HEK293T (cell line): ENCODE results near the gene TCOF1.

ENCODE experiments used
- CTCF ChIA-PET: fragments of 350-600 bp; formaldehyde crosslinking; extraction: SDS; loops from one replicate; lab custom pipeline; 2021; ENCODE audit warnings: antibody characterized with exemption, inconsistent platforms; lab: Yijun Ruan, JAX
- POLR2A ChIA-PET: fragments of 350-600 bp; formaldehyde crosslinking; extraction: SDS; loops from one replicate; lab custom pipeline; 2020; ENCODE audit warnings: antibody characterized with exemption, inconsistent platforms; lab: Yijun Ruan, JAX
- DNase-seq: peaks from one replicate; pipeline ENCODE4 v3.0.0; 2012; ENCODE audit warnings: mixed read lengths; ENCODE audit errors: extremely low spot score
- ARNT ChIP-seq: fragments of 450-650 bp; IDR thresholded peaks from 2 replicates; pipeline ENCODE4 v1.6.1; 2017; ENCODE audit warnings: mild to moderate bottlenecking
- BHLHE40 ChIP-seq: fragments of 450-650 bp; IDR thresholded peaks from 2 replicates; pipeline ENCODE4 v1.6.1; 2016; ENCODE audit warnings: mild to moderate bottlenecking, moderate library complexity, borderline replicate concordance
- CTBP1 ChIP-seq: fragments of 450-650 bp; IDR thresholded peaks from 2 replicates; pipeline ENCODE4 v1.6.1; 2016; ENCODE audit warnings: borderline replicate concordance
- ELF4 ChIP-seq: fragments of 450-650 bp; IDR thresholded peaks from 2 replicates; pipeline ENCODE4 v1.6.1; 2017; ENCODE audit warnings: antibody characterized with exemption
- FOXA1 ChIP-seq: fragments of 450-650 bp; IDR thresholded peaks from 2 replicates; pipeline ENCODE4 v1.6.1; 2016; ENCODE audit warnings: mild to moderate bottlenecking
- FOXK2 ChIP-seq: fragments of 450-650 bp; IDR thresholded peaks from 2 replicates; pipeline ENCODE4 v1.6.1; 2016; ENCODE audit warnings: mild to moderate bottlenecking
- FOXM1 ChIP-seq: fragments of 450-650 bp; IDR thresholded peaks from 2 replicates; pipeline ENCODE4 v1.6.1; 2017; ENCODE audit warnings: mild to moderate bottlenecking, borderline replicate concordance
- HDGF ChIP-seq: fragments of 450-650 bp; IDR thresholded peaks from 2 replicates; pipeline ENCODE4 v1.6.1; 2017; ENCODE audit warnings: antibody characterized with exemption, borderline replicate concordance
- L3MBTL2 ChIP-seq: fragments of 450-650 bp; conservative IDR thresholded peaks from 2 replicates; pipeline ENCODE4 v1.6.1; 2016; ENCODE audit warnings: mild to moderate bottlenecking
- LEF1 ChIP-seq: fragments of 450-650 bp; IDR thresholded peaks from 2 replicates; pipeline ENCODE4 v1.6.1; 2017; ENCODE audit warnings: mild to moderate bottlenecking, borderline replicate concordance
- NFRKB ChIP-seq: fragments of 450-650 bp; IDR thresholded peaks from 2 replicates; pipeline ENCODE4 v1.6.1; 2016; ENCODE audit warnings: mild to moderate bottlenecking, moderate library complexity
- PKNOX1 ChIP-seq: fragments of 450-650 bp; IDR thresholded peaks from 2 replicates; pipeline ENCODE4 v1.6.1; 2016
- SP1 ChIP-seq: fragments of 450-650 bp; IDR thresholded peaks from 2 replicates; pipeline ENCODE4 v1.6.1; 2017
- SUZ12 ChIP-seq: fragments of 450-650 bp; IDR thresholded peaks from 2 replicates; pipeline ENCODE4 v1.6.1; 2016; ENCODE audit warnings: mild to moderate bottlenecking
- TARDBP ChIP-seq: fragments of 450-650 bp; IDR thresholded peaks from 2 replicates; pipeline ENCODE4 v1.6.1; 2016
- ZNF384 ChIP-seq: fragments of 450-650 bp; IDR thresholded peaks from 2 replicates; pipeline ENCODE4 v1.6.1; 2016

Gene TCOF1

GRCh38 chr5:150377964-150378694 lies 20.6 kb downstream of the TCOF1 start:
- POLR2A ChIA-PET, result interaction anchor here (1.0 to 1.5 kb wide), 2 partner anchors 16 to 58 kb away, joined by 3 to 4 read pairs; no protein-coding TSS in a partner anchor
- DNase-seq, result no peak
- no peak for TF ChIP-seq L3MBTL2
- no peak for TF ChIP-seq SP1
- TF ChIP-seq LEF1, result no peak
- TF ChIP-seq SUZ12, result no peak
- no peak for TF ChIP-seq FOXM1
- TF ChIP-seq TARDBP, result no peak
- CTCF ChIA-PET, result interaction anchor here (1.4 kb wide), 1 partner anchor 20 kb away, joined by 5 read pairs; no protein-coding TSS in a partner anchor

DNA sequence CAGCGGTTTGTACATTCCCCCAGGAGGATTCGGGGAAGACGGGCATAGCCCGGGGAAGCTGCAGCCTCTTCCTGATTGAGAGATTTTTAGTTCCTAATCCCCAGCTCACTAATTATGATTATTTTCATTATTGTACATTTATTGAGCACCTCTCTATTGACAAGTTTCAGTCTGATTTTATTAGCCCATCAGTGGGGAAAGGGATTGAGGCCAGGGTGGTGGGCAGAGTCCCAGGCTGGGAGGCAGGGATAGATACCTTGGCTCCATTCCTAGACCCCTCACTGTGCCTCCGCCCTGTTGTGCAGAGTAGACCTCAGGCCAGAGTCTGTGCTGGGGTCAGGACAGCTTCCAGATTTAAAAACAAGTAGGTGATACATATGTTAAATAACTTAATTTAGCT lies 27.2 kb downstream of the TCOF1 start:
- DNase-seq, result no peak
- TF ChIP-seq L3MBTL2 (no peak), ARNT (no peak), SP1 (no peak)
- POLR2A ChIA-PET, result no interaction called here
- CTCF ChIA-PET, result no interaction called here

GRCh38 chr5:150386024-150386855 lies 28.7 kb downstream of the TCOF1 start:
- TF ChIP-seq FOXA1 (no peak), BHLHE40 (no peak), SUZ12 (no peak), L3MBTL2 (no peak)
- DNase-seq, result no peak
- POLR2A ChIA-PET, result interaction anchor here (1.3 to 1.5 kb wide), 2 partner anchors 9 to 12 kb away, joined by 3 to 4 read pairs; no protein-coding TSS in a partner anchor
- CTCF ChIA-PET, result no interaction called here

GRCh38 chr5:150389531-150390266 lies 32.2 kb downstream of the TCOF1 start:
- POLR2A ChIA-PET, result no interaction called here
- DNase-seq, result no peak
- CTCF ChIA-PET, result no interaction called here
- TF ChIP-seq SP1, result no peak
- TF ChIP-seq ARNT, result no peak
- TF ChIP-seq FOXK2, result no peak
- TF ChIP-seq CTBP1, result no peak
- no peak for TF ChIP-seq L3MBTL2
- TF ChIP-seq ZNF384, result no peak
- no peak for TF ChIP-seq SUZ12
- TF ChIP-seq HDGF, result no peak
- no peak for TF ChIP-seq FOXM1
- TF ChIP-seq BHLHE40, result no peak
- no peak for TF ChIP-seq ELF4
- TF ChIP-seq LEF1, result no peak
- TF ChIP-seq PKNOX1, result no peak
- no peak for TF ChIP-seq FOXA1
- no peak for TF ChIP-seq TARDBP
- no peak for TF ChIP-seq NFRKB

DNA sequence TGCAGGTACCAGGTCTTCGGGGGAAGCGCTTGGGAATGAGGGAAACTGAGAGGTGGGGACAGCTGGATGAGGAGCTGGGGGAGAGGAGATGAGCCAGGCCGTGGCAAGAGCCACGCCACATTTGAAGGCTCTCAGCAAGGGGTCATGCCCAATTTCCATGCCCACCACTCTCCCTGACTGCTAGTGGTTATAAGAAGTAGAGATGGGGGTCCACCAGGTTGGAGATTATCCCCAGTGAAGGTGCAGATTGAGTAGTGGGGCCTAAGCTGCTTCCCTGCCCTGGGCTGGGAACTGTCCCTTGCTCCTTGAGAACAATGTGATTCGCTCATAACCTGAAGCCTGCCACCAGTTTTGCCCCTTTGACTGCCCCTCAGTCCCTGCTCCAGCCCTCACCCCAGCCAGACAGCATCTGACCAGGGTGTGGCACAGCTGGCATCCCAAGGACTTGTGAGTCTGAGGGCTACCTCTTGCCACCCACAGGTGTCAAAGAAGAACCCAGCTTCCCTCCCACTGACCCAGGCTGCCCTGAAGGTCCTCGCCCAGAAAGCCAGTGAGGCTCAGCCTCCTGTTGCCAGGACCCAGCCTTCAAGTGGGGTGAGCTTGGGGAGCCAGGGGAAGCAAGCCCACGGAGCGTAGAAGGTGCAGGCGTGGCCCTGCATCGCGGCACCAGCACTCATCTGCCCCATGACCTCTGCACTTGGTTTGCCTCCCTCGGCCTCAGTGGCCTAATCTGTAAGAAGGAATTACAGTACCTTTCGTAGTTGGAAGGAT lies 33.8 kb downstream of the TCOF1 start:
- DNase-seq, result no peak
- no peak for TF ChIP-seq NFRKB
- TF ChIP-seq TARDBP, result no peak
- TF ChIP-seq FOXK2, result no peak
- TF ChIP-seq BHLHE40, result no peak
- TF ChIP-seq HDGF, result no peak
- TF ChIP-seq PKNOX1, result no peak
- TF ChIP-seq SP1, result no peak
- no peak for TF ChIP-seq ZNF384
- no peak for TF ChIP-seq ELF4
- TF ChIP-seq CTBP1, result no peak
- TF ChIP-seq L3MBTL2, result no peak
- no peak for TF ChIP-seq SUZ12
- no peak for TF ChIP-seq ARNT
- POLR2A ChIA-PET, result interaction anchor here (0.9 to 1.2 kb wide), 3 partner anchors 30 to 310 kb away, joined by 3 read pairs; partner anchors contain the start of gene RBM22
- CTCF ChIA-PET, result interaction anchor here (0.6 kb wide), 1 partner anchor 33 kb away, joined by 5 read pairs; no protein-coding TSS in a partner anchor
